Caco-2 (cell line): ENCODE measurements around the gene ZNF45. TPM values are rescaled to one million over a fixed set of nuclear protein-coding genes. Genes with fewer than 3 reads are reported as not detected.

Experiments used
- BruUV-seq: library from RNA; stranded (reverse); fragments of 400-500 nt; replicated peaks from 2 replicates; lab custom pipeline; 2021; lab: Mats Ljungman, UMichigan
- CTCF ChIA-PET: fragments of 300-600 bp; sonication (Branson Sonifier 250); formaldehyde crosslinking; loops from one replicate; lab custom pipeline; 2022; ENCODE audit warnings: antibody characterized with exemption; lab: Charles Lee
- POLR2A ChIA-PET: fragments of 300-600 bp; sonication (Branson Sonifier 250); formaldehyde crosslinking; loops from one replicate; lab custom pipeline; 2022; ENCODE audit warnings: antibody characterized with exemption; lab: Charles Lee
- DNase-seq, 2 experiments: peaks; one replicate each; pipeline versions ENCODE4 v3.0.0 to v3.0.0-alpha.2; 2020 to 2022
- H3K27me3 ChIP-seq: replicated peaks from 2 replicates; pipeline ENCODE4 v1.6.0; 2011; ENCODE audit warnings: low read length; ENCODE audit not compliant: control insufficient read depth, insufficient read depth
- H3K36me3 ChIP-seq: 2 replicates; pipeline ENCODE4 v1.5.1; 2011; ENCODE audit warnings: low read length; ENCODE audit not compliant: control insufficient read depth, insufficient read depth
- H3K4me1 ChIP-seq: fragments of 250-450 bp; sonication (Bioruptor Pico); 2 replicates; pipeline ENCODE4 v1.5.1; 2020; ENCODE audit warnings: mild to moderate bottlenecking
- H3K4me3 ChIP-seq: 2 replicates; pipeline ENCODE4 v1.5.1; 2011; ENCODE audit warnings: low read depth, mild to moderate bottlenecking, control low read depth, low read length
- H3K9me3 ChIP-seq: fragments of 250-450 bp; sonication (Bioruptor Pico); 2 replicates; pipeline ENCODE4 v1.5.1; 2020; ENCODE audit warnings: mild to moderate bottlenecking, moderate library complexity
- H3K27ac Mint-ChIP-seq: one replicate; pipeline ENCODE4 v1.8.0; 2022; ENCODE audit warnings: mixed read lengths; ENCODE audit not compliant: unreplicated experiment
- H3K27me3 Mint-ChIP-seq: one replicate; pipeline ENCODE4 v1.8.0; 2022; ENCODE audit warnings: mixed read lengths; ENCODE audit not compliant: insufficient read depth, unreplicated experiment
- H3K36me3 Mint-ChIP-seq: one replicate; pipeline ENCODE4 v1.8.0; 2022; ENCODE audit warnings: mild to moderate bottlenecking, mixed read lengths; ENCODE audit not compliant: insufficient read depth, unreplicated experiment
- H3K4me1 Mint-ChIP-seq: one replicate; pipeline ENCODE4 v1.8.0; 2022; ENCODE audit warnings: low read depth, mixed read lengths; ENCODE audit not compliant: unreplicated experiment
- H3K4me3 Mint-ChIP-seq: one replicate; pipeline ENCODE4 v1.8.0; 2022; ENCODE audit warnings: mild to moderate bottlenecking, moderate library complexity, mixed read lengths; ENCODE audit not compliant: unreplicated experiment
- H3K9me3 Mint-ChIP-seq: one replicate; pipeline ENCODE4 v1.8.0; 2022; ENCODE audit warnings: mixed read lengths; ENCODE audit not compliant: unreplicated experiment
- intact Hi-C: fragments of 100-400 bp; cut with micrococcal nuclease; formaldehyde crosslinking; loops from one replicate; pipeline ENCODE4 v1.10.0; 2022; ENCODE audit not compliant: unreplicated experiment
- total RNA-seq: library from RNA; stranded (reverse); gene quantifications from 2 replicates; pipeline ENCODE4 v1.2.3, GENCODE V29; 2022
- TF ChIP-seq, protein P1 (sequence below), 2 experiments: fragments of 200-600 bp in 1 of 2; IDR thresholded peaks; 1 replicate in 1 of 2; 2 replicates in 1 of 2; pipeline versions ENCODE4 v1.5.1 to v1.8.0; 2011 to 2022; ENCODE audit warnings: antibody characterized with exemption in 1 of 2, control low read depth in 1 of 2, inconsistent platforms in 1 of 2, low read depth in 1 of 2, low read length in 1 of 2, mild to moderate bottlenecking in 1 of 2, moderate library complexity in 1 of 2; ENCODE audit not compliant: insufficient read depth in 1 of 2, severe bottlenecking in 1 of 2, unreplicated experiment in 1 of 2

The ZNF45 gene
- total RNA-seq, 1 experiment from 2014 or later, result 14.8 TPM

DNA sequence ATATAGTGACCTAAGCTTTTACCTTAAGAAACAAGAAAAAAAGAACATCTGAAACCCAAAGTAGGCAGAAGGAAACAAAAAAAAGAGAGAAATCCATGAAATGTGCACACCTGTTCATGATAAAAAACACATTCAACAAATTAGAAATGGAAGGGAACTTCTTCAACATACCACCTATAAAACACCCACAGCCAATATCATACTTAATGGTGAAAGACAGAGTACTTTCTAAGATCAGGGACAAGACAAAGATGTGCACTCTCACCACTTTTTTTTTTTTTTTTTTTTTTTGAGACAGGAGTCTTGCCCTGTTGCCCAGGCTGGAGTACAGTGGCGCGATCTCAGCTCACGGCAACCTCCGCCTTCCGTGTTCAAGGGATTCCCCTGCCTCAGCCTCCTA lies 29.2 kb downstream of the ZNF45 start:
- Mint-ChIP-seq H3K27ac (no peak overlapping the region), H3K9me3 (peaks cover 48% of the 10 kb centered on the region)

DNA sequence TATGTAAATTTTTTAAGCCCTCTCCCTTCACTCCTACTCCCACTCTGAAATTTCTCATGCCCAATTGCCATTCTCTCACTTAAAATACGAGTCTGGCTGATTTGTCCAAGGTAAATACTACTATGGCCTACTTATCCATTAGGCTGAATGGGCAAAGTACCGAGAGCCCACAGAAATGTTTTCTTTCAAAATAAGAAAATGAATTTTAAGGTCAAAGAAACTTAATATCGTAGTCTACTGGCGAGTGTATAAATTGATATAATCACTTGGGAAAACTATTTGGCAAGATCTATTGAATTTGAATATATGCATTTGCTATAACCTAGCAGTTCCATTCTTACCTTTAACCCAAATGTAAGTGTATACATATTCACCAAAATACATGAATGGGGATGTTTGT lies 32.7 kb downstream of the ZNF45 start:
- ChIA-PET CTCF (no interaction called here), POLR2A (no interaction called here)
- DNase-seq, result no peak
- no peaks in the 10 kb centered on the region for H3K27me3 ChIP-seq
- H3K4me1 ChIP-seq, result no peaks in the 10 kb centered on the region
- TF ChIP-seq, protein P1, sequence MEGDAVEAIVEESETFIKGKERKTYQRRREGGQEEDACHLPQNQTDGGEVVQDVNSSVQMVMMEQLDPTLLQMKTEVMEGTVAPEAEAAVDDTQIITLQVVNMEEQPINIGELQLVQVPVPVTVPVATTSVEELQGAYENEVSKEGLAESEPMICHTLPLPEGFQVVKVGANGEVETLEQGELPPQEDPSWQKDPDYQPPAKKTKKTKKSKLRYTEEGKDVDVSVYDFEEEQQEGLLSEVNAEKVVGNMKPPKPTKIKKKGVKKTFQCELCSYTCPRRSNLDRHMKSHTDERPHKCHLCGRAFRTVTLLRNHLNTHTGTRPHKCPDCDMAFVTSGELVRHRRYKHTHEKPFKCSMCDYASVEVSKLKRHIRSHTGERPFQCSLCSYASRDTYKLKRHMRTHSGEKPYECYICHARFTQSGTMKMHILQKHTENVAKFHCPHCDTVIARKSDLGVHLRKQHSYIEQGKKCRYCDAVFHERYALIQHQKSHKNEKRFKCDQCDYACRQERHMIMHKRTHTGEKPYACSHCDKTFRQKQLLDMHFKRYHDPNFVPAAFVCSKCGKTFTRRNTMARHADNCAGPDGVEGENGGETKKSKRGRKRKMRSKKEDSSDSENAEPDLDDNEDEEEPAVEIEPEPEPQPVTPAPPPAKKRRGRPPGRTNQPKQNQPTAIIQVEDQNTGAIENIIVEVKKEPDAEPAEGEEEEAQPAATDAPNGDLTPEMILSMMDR (IDR thresholded peaks at IDR 0.05; ENCODE audit: insufficient read depth in 1 of 2, low read depth in 1 of 2, low read length in 1 of 2, severe bottlenecking in 1 of 2, unreplicated experiment in 1 of 2), result no peak
- peak overlapping the region; percentile 70 for H3K4me3 ChIP-seq
- no TSS peak for BruUV-seq
- H3K4me1 Mint-ChIP-seq, result no peaks in the 10 kb centered on the region
- H3K27me3 Mint-ChIP-seq, result no peaks in the 10 kb centered on the region
- H3K9me3 Mint-ChIP-seq, result peaks cover 57% of the 10 kb centered on the region
- H3K36me3 ChIP-seq, result no peaks in the 10 kb centered on the region
- no peak overlapping the region for H3K27ac Mint-ChIP-seq
- intact Hi-C loops, result no loop called here
- peaks cover 19% of the 10 kb centered on the region for H3K9me3 ChIP-seq
- peak overlapping the region; percentile 93 for H3K4me3 Mint-ChIP-seq
- peaks cover 12% of the 10 kb centered on the region for H3K36me3 Mint-ChIP-seq

More for the DNA sequence above, 29.2 kb downstream of the ZNF45 start:
- Mint-ChIP-seq H3K4me1 (no peaks in the 10 kb centered on the region), H3K27me3 (no peaks in the 10 kb centered on the region), H3K36me3 (peaks cover 6% of the 10 kb centered on the region), H3K4me3 (no peak overlapping the region)
- no peaks in the 10 kb centered on the region for H3K4me1 ChIP-seq
- DNase-seq, result no peak
- H3K36me3 ChIP-seq, result no peaks in the 10 kb centered on the region
- no peaks in the 10 kb centered on the region for H3K27me3 ChIP-seq
- ChIA-PET CTCF (no interaction called here), POLR2A (no interaction called here)
- H3K4me3 ChIP-seq, result no peak overlapping the region
- BruUV-seq, result no TSS peak
- peaks cover 22% of the 10 kb centered on the region for H3K9me3 ChIP-seq
- intact Hi-C loops, result no loop called here
- TF ChIP-seq, protein P1 (IDR thresholded peaks at IDR 0.05; ENCODE audit: insufficient read depth in 1 of 2, low read depth in 1 of 2, low read length in 1 of 2, severe bottlenecking in 1 of 2, unreplicated experiment in 1 of 2), result no peak

DNA sequence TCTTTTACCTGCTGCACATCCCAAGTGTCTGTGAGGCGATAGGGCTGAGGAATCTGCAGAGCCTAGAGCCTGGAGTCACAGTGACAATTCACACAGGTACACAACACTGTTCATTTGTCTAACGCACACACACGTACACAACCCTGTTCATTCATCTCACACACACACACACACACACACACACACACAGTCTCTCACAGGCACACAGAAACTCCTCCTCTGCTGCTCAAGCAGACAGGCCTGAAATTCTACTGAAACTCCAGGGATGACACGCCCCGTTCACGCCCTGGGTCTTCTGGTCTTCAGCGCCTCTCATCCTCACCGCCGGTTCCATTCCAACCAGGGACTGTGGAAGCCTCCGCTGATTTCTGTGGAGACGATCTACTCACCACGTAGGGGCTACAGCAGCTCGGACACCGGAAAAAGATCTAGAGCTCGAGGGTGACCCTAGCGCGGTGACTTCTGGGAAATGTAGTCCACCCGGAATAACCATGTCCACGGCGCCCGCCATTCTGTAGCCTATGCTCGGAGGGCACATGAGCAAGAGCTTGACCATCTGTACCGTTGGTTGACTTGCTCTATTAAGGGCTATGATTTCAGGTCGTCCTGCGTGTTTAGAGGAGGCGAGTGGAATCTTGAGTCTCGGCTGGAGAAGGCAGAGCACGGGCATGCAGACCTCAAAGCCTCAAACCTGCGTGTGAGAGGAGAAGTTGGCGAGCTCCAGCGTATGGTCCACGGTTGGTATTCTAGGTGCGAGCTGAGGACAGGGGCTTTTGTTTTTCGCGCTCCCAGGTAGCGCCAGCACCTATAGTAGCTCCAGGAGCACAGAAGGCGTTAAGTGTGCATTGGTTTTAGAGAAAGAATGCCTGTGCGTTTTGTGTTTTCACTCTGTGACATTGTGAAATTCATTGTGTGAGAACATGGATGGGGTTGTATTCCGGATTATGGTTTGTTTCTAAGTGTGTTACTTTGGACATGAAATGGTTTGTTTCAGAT lies 33.4 kb downstream of the ZNF45 start:
- peak; percentile 82 to 87 for DNase-seq
- CTCF ChIA-PET, result interaction anchor here (0.7 to 0.9 kb wide), 2 partner anchors 21 to 33 kb away, joined by 3 to 4 read pairs; partner anchors contain the start of gene ZNF45
- H3K4me1 Mint-ChIP-seq, result no peaks in the 10 kb centered on the region
- Histone ChIP-seq H3K4me1 (no peaks in the 10 kb centered on the region), H3K9me3 (peaks cover 19% of the 10 kb centered on the region), H3K4me3 (peak overlapping the region; percentile 70), H3K27me3 (no peaks in the 10 kb centered on the region), H3K36me3 (no peaks in the 10 kb centered on the region)
- TF ChIP-seq, protein P1 (IDR thresholded peaks at IDR 0.05; ENCODE audit: insufficient read depth in 1 of 2, low read depth in 1 of 2, low read length in 1 of 2, severe bottlenecking in 1 of 2, unreplicated experiment in 1 of 2), result no peak
- H3K27ac Mint-ChIP-seq, result peak overlapping the region; percentile 67
- H3K27me3 Mint-ChIP-seq, result no peaks in the 10 kb centered on the region
- intact Hi-C loops, result loop anchor here (1.0 kb wide), 1 partner anchor 50 kb away; the partner anchor contains the start of gene ZNF221
- H3K36me3 Mint-ChIP-seq, result peaks cover 12% of the 10 kb centered on the region
- BruUV-seq, result TSS peak; percentile 60
- POLR2A ChIA-PET, result no interaction called here
- H3K9me3 Mint-ChIP-seq, result peaks cover 50% of the 10 kb centered on the region
- peak overlapping the region; percentile 93 for H3K4me3 Mint-ChIP-seq
